GM12878 (cell line): Measurements from ENCODE around the gene ATP1A3. TPM values are rescaled to one million over a fixed set of nuclear protein-coding genes. Genes with fewer than 3 reads are reported as not detected.

Experiments used
- ATAC-seq: fragments of 200-7000 bp; cut with Tn5 transposase; 3 replicates; pipeline ENCODE4 v1.9.1; 2020; ENCODE audit warnings: mild to moderate bottlenecking, moderate library complexity
- BruUV-seq: library from RNA; stranded (reverse); fragments of 400-500 nt; replicated peaks from 2 replicates; lab custom pipeline; 2021; lab: Mats Ljungman, UMichigan
- CTCF ChIA-PET: fragments of 300-600 bp; sonication (Branson Sonifier 250); formaldehyde crosslinking; extraction: SDS; loops from one replicate; lab custom pipeline; 2021; ENCODE audit warnings: inconsistent platforms; lab: Yijun Ruan, JAX
- POLR2A ChIA-PET: fragments of 350-600 bp; formaldehyde crosslinking; extraction: SDS; loops from one replicate; lab custom pipeline; 2021; ENCODE audit warnings: inconsistent platforms; lab: Charles Lee
- RAD21 ChIA-PET: fragments of 300-600 bp; sonication (Branson Sonifier 250); formaldehyde crosslinking; loops from one replicate; lab custom pipeline; 2023; ENCODE audit warnings: antibody characterized with exemption; ENCODE audit not compliant: unreplicated experiment; lab: Charles Lee
- SMC1A ChIA-PET: fragments of 300-600 bp; sonication (Branson Sonifier 250); formaldehyde crosslinking; loops from one replicate; lab custom pipeline; 2023; ENCODE audit not compliant: unreplicated experiment, uncharacterized antibody; lab: Charles Lee
- DNase-seq: peaks from one replicate; pipeline ENCODE4 v3.0.0-alpha.2; 2011; ENCODE audit warnings: low read depth, low spot score
- FAIRE-seq: peaks from 3 replicates; lab custom pipeline; 2011; peaks lifted over from hg19 to GRCh38; lab: Jason Lieb, UNC
- H2AFZ ChIP-seq: 2 replicates; pipeline ENCODE4 v1.6.0; 2011; ENCODE audit warnings: low read depth, low read length, control low read depth; ENCODE audit not compliant: control insufficient read depth
- H3K27ac ChIP-seq: 2 replicates; pipeline ENCODE4 v1.5.1; 2011; ENCODE audit warnings: control low read depth; ENCODE audit not compliant: control insufficient read depth, insufficient read depth
- H3K27me3 ChIP-seq, 2 experiments: replicated peaks in 1 of 2; 2 replicates each; pipeline versions ENCODE4 v1.6.0 to v1.6.1; 2011; ENCODE audit warnings: low read length in 1 of 2; ENCODE audit not compliant: control insufficient read depth in 2 of 2, insufficient read depth in 2 of 2
- H3K36me3 ChIP-seq, 2 experiments: 2 replicates each; pipeline ENCODE4 v1.5.1; 2011; ENCODE audit warnings: low read length in 1 of 2; ENCODE audit not compliant: control insufficient read depth in 2 of 2, insufficient read depth in 2 of 2
- H3K4me1 ChIP-seq: 2 replicates; pipeline ENCODE4 v1.6.1; 2011; ENCODE audit warnings: mild to moderate bottlenecking, low read length, moderate library complexity, mixed read lengths; ENCODE audit not compliant: control insufficient read depth, insufficient read depth
- H3K4me2 ChIP-seq: 2 replicates; pipeline ENCODE4 v1.6.0; 2011; ENCODE audit warnings: control low read depth; ENCODE audit not compliant: control insufficient read depth, insufficient read depth
- H3K4me3 ChIP-seq: fragments of 200-600 bp; sonication (generic); 2 replicates; pipeline ENCODE4 v1.5.1; 2016
- H3K79me2 ChIP-seq: 2 replicates; pipeline ENCODE4 v1.6.0; 2011; ENCODE audit warnings: low read length; ENCODE audit not compliant: control insufficient read depth, insufficient read depth
- H3K9ac ChIP-seq: 2 replicates; pipeline ENCODE4 v1.8.0; 2011; ENCODE audit warnings: low read length, control low read depth, mixed read lengths; ENCODE audit not compliant: control insufficient read depth, insufficient read depth
- H3K9me3 ChIP-seq: replicated peaks from 3 replicates; pipeline ENCODE4 v1.5.1; 2011; ENCODE audit warnings: mild to moderate bottlenecking, low read length; ENCODE audit not compliant: control insufficient read depth, insufficient read depth
- H4K20me1 ChIP-seq: 2 replicates; pipeline ENCODE4 v1.6.0; 2011; ENCODE audit not compliant: control insufficient read depth, insufficient read depth
- CREB1 ChIP-seq: IDR thresholded peaks from 2 replicates; pipeline ENCODE4 v1.6.1; 2012; ENCODE audit warnings: low read depth, mild to moderate bottlenecking, inconsistent platforms
- GATAD2B ChIP-seq: fragments of 450-650 bp; conservative IDR thresholded peaks from 2 replicates; pipeline ENCODE4 v1.6.1; 2017; ENCODE audit warnings: low read depth, mild to moderate bottlenecking, moderate library complexity
- HDAC6 ChIP-seq: fragments of 200-600 bp; sonication (generic); IDR thresholded peaks from one replicate; pipeline ENCODE4 v1.8.0; 2017; ENCODE audit warnings: antibody characterized with exemption; ENCODE audit not compliant: unreplicated experiment
- LARP7 ChIP-seq: fragments of 450-650 bp; IDR thresholded peaks from 2 replicates; pipeline ENCODE4 v1.6.1; 2017; ENCODE audit warnings: mild to moderate bottlenecking
- RCOR1 ChIP-seq: conservative IDR thresholded peaks from 2 replicates; pipeline ENCODE4 v1.6.1; 2012; ENCODE audit warnings: low read depth, low read length, improper control_type of control experiment
- TARDBP ChIP-seq: IDR thresholded peaks from 2 replicates; pipeline ENCODE4 v1.6.1; 2016; ENCODE audit warnings: borderline replicate concordance
- ZNF207 ChIP-seq: fragments of 450-650 bp; IDR thresholded peaks from 2 replicates; pipeline ENCODE4 v1.6.1; 2014; ENCODE audit warnings: antibody characterized with exemption, mild to moderate bottlenecking, borderline replicate concordance
- WGBS: methylation state at CpG from one replicate; pipeline ENCODE4 v1.1.6; 2016; ENCODE audit warnings: low lambda C conversion rate; ENCODE audit not compliant: insufficient replicate concordance, insufficient coverage; ENCODE audit errors: missing lambda C conversion rate; 5-methylcytosine and 5-hydroxymethylcytosine counted together
- in situ Hi-C: fragments of 300-500 bp; cut with MboI; formaldehyde crosslinking; loops from 9 replicates; pipeline ENCODE4 v1.14.3; 2018; ENCODE audit warnings: mixed read lengths
- intact Hi-C: fragments of 100-400 bp; cut with micrococcal nuclease; formaldehyde crosslinking; loops from one replicate; pipeline ENCODE4 v1.14.2; 2022; ENCODE audit not compliant: unreplicated experiment
- polyA plus RNA-seq, 11 experiments: library from polyadenylated mRNA; depleted of rRNA in 4 of 11; unstranded in 6 of 11; stranded (reverse) in 5 of 11; fragments of >200 nt; fragmentation: Nextera tagmentation in 4 of 11; fragmentation: Illumina TruSeq in 1 of 11; extraction: Ambion mirVana in 4 of 11; extraction: Trizol in 1 of 11; gene quantifications; 1 replicate in 1 of 11; 2 replicates in 10 of 11; pipeline versions ENCODE4 v1.2.1 to v1.2.3, GENCODE V29; 2011 to 2016; ENCODE audit warnings: inconsistent platforms in 2 of 11, missing spikeins in 2 of 11, low read depth in 1 of 11
- total RNA-seq, 4 experiments: library from RNA; depleted of rRNA in 3 of 4; stranded (reverse); fragments of >200 nt in 3 of 4; fragmentation: Illumina TruSeq in 1 of 4; extraction: Trizol in 1 of 4; gene quantifications; 2 replicates each; pipeline versions ENCODE4 v1.2.1 to v1.2.3, GENCODE V29; 2013 to 2021
- TF ChIP-seq, protein P1 (sequence below): IDR thresholded peaks from 2 replicates; pipeline ENCODE4 v1.6.1; 2011; ENCODE audit warnings: mild to moderate bottlenecking, low read depth, low read length, moderate library complexity; ENCODE audit not compliant: insufficient replicate concordance

Gene ATP1A3
- total and polyA plus RNA-seq, 10 of the 15 experiments (the other 5 are each of a cell fraction or from before 2014, with no cell fraction given) = 0.17 to 0.86 (median 0.32) TPM; not detected in 2

GRCh38 chr19:41971363-41971762, 22.7 kb downstream of the ATP1A3 start:
- no peaks in the 10 kb centered on the region; a peak in 3 of 4 replicates for H3K27me3 ChIP-seq
- ChIA-PET RAD21 (no interaction called here), CTCF (no interaction called here), SMC1A (no interaction called here), POLR2A (no interaction called here)
- H3K4me2 ChIP-seq = no peak overlapping the region
- no peaks in the 10 kb centered on the region for H3K4me1 ChIP-seq
- intact Hi-C loops (no loop called here), in situ Hi-C loops (no loop called here)
- ATAC-seq (no peak), FAIRE-seq (no peak), DNase-seq (no peak)
- TF ChIP-seq, protein P1, sequence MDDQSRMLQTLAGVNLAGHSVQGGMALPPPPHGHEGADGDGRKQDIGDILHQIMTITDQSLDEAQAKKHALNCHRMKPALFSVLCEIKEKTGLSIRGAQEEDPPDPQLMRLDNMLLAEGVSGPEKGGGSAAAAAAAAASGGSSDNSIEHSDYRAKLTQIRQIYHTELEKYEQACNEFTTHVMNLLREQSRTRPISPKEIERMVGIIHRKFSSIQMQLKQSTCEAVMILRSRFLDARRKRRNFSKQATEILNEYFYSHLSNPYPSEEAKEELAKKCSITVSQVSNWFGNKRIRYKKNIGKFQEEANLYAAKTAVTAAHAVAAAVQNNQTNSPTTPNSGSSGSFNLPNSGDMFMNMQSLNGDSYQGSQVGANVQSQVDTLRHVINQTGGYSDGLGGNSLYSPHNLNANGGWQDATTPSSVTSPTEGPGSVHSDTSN = no peak
- TF ChIP-seq LARP7 = no peak
- no peak overlapping the region for H2AFZ ChIP-seq
- BruUV-seq = no TSS peak
- H3K4me3 ChIP-seq = no peak overlapping the region
- H3K36me3 ChIP-seq = no peaks in the 10 kb centered on the region
- no peaks in the 10 kb centered on the region for H4K20me1 ChIP-seq
- H3K79me2 ChIP-seq = no peaks in the 10 kb centered on the region
- H3K9ac ChIP-seq = no peak overlapping the region
- H3K27ac ChIP-seq = no peak overlapping the region
- WGBS = 44% methylated on average over 11 of the region's 11 CpGs
- no peaks in the 10 kb centered on the region for H3K9me3 ChIP-seq

DNA sequence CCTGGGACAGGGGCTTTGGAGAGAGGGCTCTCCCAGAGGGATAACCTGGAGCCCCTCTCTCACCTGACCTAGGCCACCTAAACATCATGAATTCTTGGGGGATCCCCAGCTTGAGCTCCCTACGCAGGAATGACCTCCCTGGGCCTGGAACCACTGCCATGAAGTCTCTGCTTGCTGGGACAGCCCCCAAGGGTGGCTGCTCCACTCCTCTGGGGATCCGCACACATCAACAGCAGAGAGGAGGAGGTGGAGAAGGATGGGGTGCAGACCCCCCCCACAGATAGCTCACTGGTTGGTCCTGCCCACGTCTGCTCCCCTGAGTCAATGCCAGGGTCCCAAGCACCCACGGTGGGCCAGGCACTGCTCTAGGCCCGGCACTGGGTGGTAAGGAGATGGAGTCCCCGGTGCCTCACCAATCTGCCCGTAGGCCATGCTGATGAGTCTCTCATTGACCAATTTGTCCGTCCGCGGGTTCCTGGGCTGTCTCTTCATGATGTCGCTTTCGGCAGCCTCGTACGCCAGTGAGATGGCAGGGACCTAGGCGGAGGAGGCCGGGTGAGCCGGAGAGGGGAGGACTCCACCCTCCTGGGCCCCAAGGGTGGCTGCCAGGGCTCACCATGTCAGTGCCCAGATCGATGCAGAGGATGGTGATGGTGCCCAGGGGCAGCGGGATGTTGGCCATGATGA, 24.1 kb downstream of the ATP1A3 start:
- no peak overlapping the region for H3K4me3 ChIP-seq
- RAD21 ChIA-PET = no interaction called here
- no peak overlapping the region for H3K9ac ChIP-seq
- no peaks in the 10 kb centered on the region; a peak in 3 of 4 replicates for H3K27me3 ChIP-seq
- H3K4me2 ChIP-seq = no peak overlapping the region
- in situ Hi-C loops = no loop called here
- POLR2A ChIA-PET = no interaction called here
- WGBS = 69% methylated on average over 18 of the region's 19 CpGs
- intact Hi-C loops = no loop called here
- no peak for DNase-seq
- H4K20me1 ChIP-seq = no peaks in the 10 kb centered on the region
- H3K36me3 ChIP-seq = no peaks in the 10 kb centered on the region
- no peaks in the 10 kb centered on the region for H3K9me3 ChIP-seq
- TF ChIP-seq HDAC6 (no peak), ZNF207 (no peak), TARDBP (no peak), RCOR1 (no peak), GATAD2B (no peak), CREB1 (no peak)
- TF ChIP-seq, all 136 proteins: peak for 0
- ATAC-seq = no peak
- CTCF ChIA-PET = no interaction called here
- no TSS peak for BruUV-seq
- H3K27ac ChIP-seq = no peak overlapping the region
- H3K79me2 ChIP-seq = no peaks in the 10 kb centered on the region
- no peak for FAIRE-seq
- SMC1A ChIA-PET = no interaction called here
- no peaks in the 10 kb centered on the region for H3K4me1 ChIP-seq
- no peak overlapping the region for H2AFZ ChIP-seq
